DND-41 (cell line): Measurements from ENCODE around the gene KAZN.

Source experiments
- CTCF ChIP-seq: IDR thresholded peaks from 2 replicates; pipeline ENCODE4 v1.5.1; 2012; ENCODE audit warnings: borderline replicate concordance, low read length, moderate library complexity, mild to moderate bottlenecking; ENCODE audit not compliant: poor library complexity, severe bottlenecking; ENCODE audit errors: extremely low read depth
- EZH2 ChIP-seq: IDR thresholded peaks from 3 replicates; pipeline ENCODE4 v1.6.1; 2012; ENCODE audit warnings: borderline replicate concordance, low read depth, mild to moderate bottlenecking, moderate library complexity, low read length, inconsistent platforms; ENCODE audit not compliant: severe bottlenecking

GRCh38 chr1:14580986-14581385 is 17.5 kb upstream of the KAZN start:
- TF ChIP-seq CTCF = no peak
- TF ChIP-seq EZH2 = no peak
